ENCODE measurements around the gene HDAC1.
"Not testable (repeated sequence)": the region's sequence is repeated elsewhere in the genome, so short reads cannot be mapped to it uniquely, and the experiment has no call there.

HDAC1 gene

DNA sequence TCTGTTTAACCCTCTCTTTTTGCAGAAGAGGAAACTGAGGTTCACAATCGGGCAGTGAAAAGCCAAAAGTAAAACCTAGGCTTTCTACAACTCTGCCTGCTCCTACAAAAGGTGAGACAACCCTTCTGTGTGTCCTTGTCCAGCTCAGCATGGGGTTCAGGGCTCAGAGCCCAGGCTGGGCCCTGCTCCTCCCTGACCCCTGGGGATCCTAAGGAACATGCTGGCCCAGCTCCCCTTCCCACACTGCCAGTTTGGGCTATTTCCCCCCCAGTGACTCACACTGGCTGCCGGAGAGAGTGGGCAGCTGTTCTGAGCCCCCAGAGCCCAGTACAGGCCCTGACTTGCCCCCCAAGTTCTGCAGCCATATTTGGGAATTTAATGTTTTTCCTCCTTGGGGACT is 61.5 kb downstream of the HDAC1 start:
- Histone ChIP-seq H3K4me3 (ENCODE audit: low read depth in 1 of 2, low read length in 2 of 2) (no peak overlapping the region), H2AFZ (ENCODE audit: low read depth, low read length) (no peak overlapping the region), H3K27me3 (ENCODE audit: insufficient read depth, low read length, poor library complexity) (no peaks in the 10 kb centered on the region), H3K36me3 (ENCODE audit: insufficient read depth, low read length) (no peaks in the 10 kb centered on the region), H3K4me1 (ENCODE audit: insufficient read depth, low read length) (peaks cover 20% of the 10 kb centered on the region), H3K9me3 (ENCODE audit: insufficient read depth, low read length, severe bottlenecking) (no peaks in the 10 kb centered on the region), H3K27ac (ENCODE audit: low read length) (no peak overlapping the region), H4K20me1 (ENCODE audit: insufficient read depth, low read length) (no peaks in the 10 kb centered on the region), H3K9ac (ENCODE audit: low read depth, low read length) (no peak overlapping the region), H3K4me2 (ENCODE audit: insufficient read depth, low read length) (no peak overlapping the region), H3K79me2 (ENCODE audit: insufficient read depth, low read length) (peaks cover 4% of the 10 kb centered on the region)
- ATAC-seq (ENCODE audit: insufficient read depth, low read depth) (no peak), DNase-seq (no peak)
- TF ChIP-seq EZH2 (IDR thresholded peaks at IDR 0.05; ENCODE audit: borderline replicate concordance, low read depth, low read length, severe bottlenecking), result no peak
- TF ChIP-seq, protein P1, sequence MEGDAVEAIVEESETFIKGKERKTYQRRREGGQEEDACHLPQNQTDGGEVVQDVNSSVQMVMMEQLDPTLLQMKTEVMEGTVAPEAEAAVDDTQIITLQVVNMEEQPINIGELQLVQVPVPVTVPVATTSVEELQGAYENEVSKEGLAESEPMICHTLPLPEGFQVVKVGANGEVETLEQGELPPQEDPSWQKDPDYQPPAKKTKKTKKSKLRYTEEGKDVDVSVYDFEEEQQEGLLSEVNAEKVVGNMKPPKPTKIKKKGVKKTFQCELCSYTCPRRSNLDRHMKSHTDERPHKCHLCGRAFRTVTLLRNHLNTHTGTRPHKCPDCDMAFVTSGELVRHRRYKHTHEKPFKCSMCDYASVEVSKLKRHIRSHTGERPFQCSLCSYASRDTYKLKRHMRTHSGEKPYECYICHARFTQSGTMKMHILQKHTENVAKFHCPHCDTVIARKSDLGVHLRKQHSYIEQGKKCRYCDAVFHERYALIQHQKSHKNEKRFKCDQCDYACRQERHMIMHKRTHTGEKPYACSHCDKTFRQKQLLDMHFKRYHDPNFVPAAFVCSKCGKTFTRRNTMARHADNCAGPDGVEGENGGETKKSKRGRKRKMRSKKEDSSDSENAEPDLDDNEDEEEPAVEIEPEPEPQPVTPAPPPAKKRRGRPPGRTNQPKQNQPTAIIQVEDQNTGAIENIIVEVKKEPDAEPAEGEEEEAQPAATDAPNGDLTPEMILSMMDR (IDR thresholded peaks at IDR 0.05; ENCODE audit: borderline replicate concordance, extremely low read depth, low read length, poor library complexity, severe bottlenecking), result no peak

DNA sequence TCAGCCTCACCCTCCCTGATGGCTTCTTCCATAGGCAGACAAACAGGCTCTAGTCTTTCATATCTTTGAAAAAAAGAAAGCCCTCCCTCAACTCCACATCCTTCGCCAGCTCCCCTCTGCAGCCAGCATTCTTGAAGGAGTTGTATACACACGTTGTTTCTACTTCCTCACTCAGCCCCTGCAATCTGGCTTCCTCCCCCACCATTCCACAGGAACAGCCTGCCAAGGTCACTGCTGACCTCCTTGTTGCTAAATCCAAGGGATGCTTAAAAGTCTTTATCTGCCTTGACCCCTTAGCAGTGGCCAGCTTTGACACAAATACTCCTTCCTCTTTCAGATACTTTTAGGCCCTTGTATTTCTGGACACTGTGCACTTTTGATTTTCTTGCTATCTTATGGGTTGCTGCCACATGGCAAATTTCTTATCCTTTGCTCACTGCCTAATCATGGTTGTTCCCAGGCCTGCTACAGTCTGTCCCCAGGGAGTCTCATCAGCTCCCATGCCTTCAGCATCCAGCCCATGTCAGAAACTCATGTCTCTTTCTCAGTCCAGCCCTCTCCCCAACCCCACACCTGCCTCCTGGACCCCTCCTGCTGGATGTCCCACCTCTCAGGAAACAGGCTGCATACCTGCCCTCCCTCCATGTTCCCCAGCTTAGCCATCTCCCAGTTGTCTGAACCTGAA is 62.1 kb downstream of the HDAC1 start:
- ATAC-seq (ENCODE audit: insufficient read depth, low read depth), result no peak
- no peak overlapping the region for H3K27ac ChIP-seq (ENCODE audit: low read length)

DNA sequence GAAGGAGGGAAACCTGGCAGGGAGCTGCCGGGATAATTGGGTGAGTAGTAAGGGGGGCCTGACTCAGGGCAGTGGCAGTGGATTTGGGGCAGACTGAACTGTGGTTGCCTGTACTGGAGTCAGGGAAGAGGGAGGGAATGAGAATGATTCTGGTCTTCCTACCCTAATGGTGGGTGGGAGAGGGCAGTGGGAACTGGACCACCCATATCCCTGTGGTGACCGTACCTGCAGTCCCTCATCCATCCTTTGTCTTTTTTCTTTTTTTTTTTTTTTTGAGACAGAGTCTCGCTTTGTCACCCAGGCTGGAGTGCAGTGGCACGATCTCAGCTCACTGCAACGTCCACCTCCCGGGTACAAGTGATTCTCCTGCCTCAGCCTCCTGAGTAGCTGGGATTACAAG is 63.9 kb downstream of the HDAC1 start:
- H3K4me3 ChIP-seq (ENCODE audit: low read depth in 1 of 2, low read length in 2 of 2); H4K20me1 ChIP-seq (ENCODE audit: insufficient read depth, low read length); H3K36me3 ChIP-seq (ENCODE audit: insufficient read depth, low read length); DNase-seq; H3K27ac ChIP-seq (ENCODE audit: low read length); H3K79me2 ChIP-seq (ENCODE audit: insufficient read depth, low read length); H3K9ac ChIP-seq (ENCODE audit: low read depth, low read length); H3K4me2 ChIP-seq (ENCODE audit: insufficient read depth, low read length); H2AFZ ChIP-seq (ENCODE audit: low read depth, low read length); H3K9me3 ChIP-seq (ENCODE audit: insufficient read depth, low read length, severe bottlenecking); H3K27me3 ChIP-seq (ENCODE audit: insufficient read depth, low read length, poor library complexity); ATAC-seq (ENCODE audit: insufficient read depth, low read depth): not testable (repeated sequence)
- peaks cover 13% of the 10 kb centered on the region for H3K4me1 ChIP-seq (ENCODE audit: insufficient read depth, low read length)

More for the DNA sequence above, 62.1 kb downstream of the HDAC1 start:
- no peaks in the 10 kb centered on the region for H3K27me3 ChIP-seq (ENCODE audit: insufficient read depth, low read length, poor library complexity)
- no peaks in the 10 kb centered on the region for H4K20me1 ChIP-seq (ENCODE audit: insufficient read depth, low read length)
- no peak overlapping the region for H2AFZ ChIP-seq (ENCODE audit: low read depth, low read length)
- H3K4me2 ChIP-seq (ENCODE audit: insufficient read depth, low read length), result no peak overlapping the region
- DNase-seq, result no peak
- no peak overlapping the region for H3K4me3 ChIP-seq (ENCODE audit: low read depth in 1 of 2, low read length in 2 of 2)
- no peaks in the 10 kb centered on the region for H3K9me3 ChIP-seq (ENCODE audit: insufficient read depth, low read length, severe bottlenecking)
- H3K9ac ChIP-seq (ENCODE audit: low read depth, low read length), result no peak overlapping the region
- H3K36me3 ChIP-seq (ENCODE audit: insufficient read depth, low read length), result no peaks in the 10 kb centered on the region
- peaks cover 4% of the 10 kb centered on the region for H3K79me2 ChIP-seq (ENCODE audit: insufficient read depth, low read length)
- TF ChIP-seq, protein P1 (IDR thresholded peaks at IDR 0.05; ENCODE audit: borderline replicate concordance, extremely low read depth, low read length, poor library complexity, severe bottlenecking), result no peak
- no peak for TF ChIP-seq EZH2 (IDR thresholded peaks at IDR 0.05; ENCODE audit: borderline replicate concordance, low read depth, low read length, severe bottlenecking)
- peaks cover 20% of the 10 kb centered on the region for H3K4me1 ChIP-seq (ENCODE audit: insufficient read depth, low read length)

DNA sequence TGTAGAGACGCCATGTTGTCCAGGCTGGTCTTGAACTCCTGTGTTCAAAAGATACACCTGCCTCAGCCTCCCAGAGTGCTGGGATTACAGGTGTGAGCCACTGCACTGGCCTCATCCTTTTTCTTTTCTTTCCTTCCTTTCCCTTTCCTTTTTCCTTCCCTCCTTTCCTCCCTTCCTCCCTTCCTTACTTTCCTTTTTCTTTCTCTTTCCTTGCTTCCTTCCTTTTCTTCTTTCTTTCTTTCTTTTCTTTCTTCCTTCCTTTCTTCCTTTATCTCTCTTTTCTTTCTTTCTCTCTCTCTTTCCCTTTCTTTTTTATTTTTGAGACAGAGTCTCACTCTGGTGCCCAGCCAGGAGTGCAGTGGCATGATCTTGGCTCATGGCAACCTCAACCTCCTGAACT is 64.6 kb downstream of the HDAC1 start:
- Histone ChIP-seq H2AFZ (ENCODE audit: low read depth, low read length) (no peak overlapping the region), H3K27me3 (ENCODE audit: insufficient read depth, low read length, poor library complexity) (no peaks in the 10 kb centered on the region), H3K4me2 (ENCODE audit: insufficient read depth, low read length) (no peak overlapping the region), H3K27ac (ENCODE audit: low read length) (no peak overlapping the region), H3K36me3 (ENCODE audit: insufficient read depth, low read length) (peaks cover 8% of the 10 kb centered on the region), H3K4me3 (ENCODE audit: low read depth in 1 of 2, low read length in 2 of 2) (no peak overlapping the region), H4K20me1 (ENCODE audit: insufficient read depth, low read length) (no peaks in the 10 kb centered on the region; the same call in 1 of the 2 replicates), H3K9ac (ENCODE audit: low read depth, low read length) (no peak overlapping the region), H3K4me1 (ENCODE audit: insufficient read depth, low read length) (peaks cover 10% of the 10 kb centered on the region), H3K9me3 (ENCODE audit: insufficient read depth, low read length, severe bottlenecking) (no peaks in the 10 kb centered on the region), H3K79me2 (ENCODE audit: insufficient read depth, low read length) (no peaks in the 10 kb centered on the region)
- TF ChIP-seq EZH2 (IDR thresholded peaks at IDR 0.05; ENCODE audit: borderline replicate concordance, low read depth, low read length, severe bottlenecking), result no peak
- TF ChIP-seq, protein P1 (IDR thresholded peaks at IDR 0.05; ENCODE audit: borderline replicate concordance, extremely low read depth, low read length, poor library complexity, severe bottlenecking), result no peak
- no peak for DNase-seq
- no peak for ATAC-seq (ENCODE audit: insufficient read depth, low read depth)

Measured in DND-41 (cell line).